Upper lobe of right lung (tissue), 1 donor: ENCODE measurements around the gene EIF4E. TPM values are rescaled to one million over a fixed set of nuclear protein-coding genes. Genes with fewer than 3 reads are reported as not detected.

Experiments
- ATAC-seq: fragments of 200-7000 bp; cut with Tn5 transposase; one replicate; pipeline ENCODE4 v1.9.1; 2020; ENCODE audit warnings: mild to moderate bottlenecking, moderate library complexity
- DNase-seq: peaks from one replicate; pipeline ENCODE4 v3.0.0-alpha.2; 2020
- H3K27ac ChIP-seq: fragments of 200-600 bp; one replicate; pipeline ENCODE4 v1.8.0; 2022
- H3K27me3 ChIP-seq: fragments of 200-600 bp; one replicate; pipeline ENCODE4 v1.8.0; 2022; ENCODE audit warnings: mild to moderate bottlenecking
- H3K36me3 ChIP-seq: fragments of 200-600 bp; one replicate; pipeline ENCODE4 v1.8.0; 2022
- H3K4me1 ChIP-seq: fragments of 200-600 bp; one replicate; pipeline ENCODE4 v1.8.0; 2022
- H3K4me3 ChIP-seq: fragments of 200-600 bp; one replicate; pipeline ENCODE4 v1.8.0; 2022; ENCODE audit warnings: mild to moderate bottlenecking
- H3K9me3 ChIP-seq: fragments of 200-600 bp; one replicate; pipeline ENCODE4 v1.8.0; 2022
- CTCF ChIP-seq: fragments of 200-600 bp; IDR thresholded peaks from one replicate; pipeline ENCODE4 v1.8.0; 2022; ENCODE audit warnings: antibody characterized with exemption
- intact Hi-C: fragments of 100-400 bp; cut with DNase I; formaldehyde crosslinking; loops from one replicate; pipeline ENCODE4 v1.11.0; 2022
- total RNA-seq: library from RNA; stranded (reverse); fragmentation: NEBNext Ultra II Directional; extraction: Animal tissue kit (Norgen Biotek cat#: 25700); gene quantifications from one replicate; pipeline ENCODE4 v1.2.1, GENCODE V29; 2021
- donor health status: DM: no; HTN: yes; CAD: no; lungs with severe emphysema.

EIF4E gene
- total RNA-seq, 1 donor from 2014 or later, result 58.6 TPM

- no peaks in the 10 kb centered on the region for H3K27me3 ChIP-seq
- DNase-seq (no peak), ATAC-seq (no peak)
- H3K4me3 ChIP-seq, result no peak overlapping the region
- H3K9me3 ChIP-seq, result no peaks in the 10 kb centered on the region
- TF ChIP-seq CTCF, result no peak
- intact Hi-C loops, result no loop called here
- H3K4me1 ChIP-seq, result no peaks in the 10 kb centered on the region
- no peaks in the 10 kb centered on the region for H3K36me3 ChIP-seq
- H3K27ac ChIP-seq, result no peak overlapping the region
Measured at GRCh38 chr4:98966926-98967325, 38.0 kb upstream of the EIF4E start.

GRCh38 chr4:98963538-98964433, 34.9 kb upstream of the EIF4E start:
- intact Hi-C loops, result no loop called here
- no peaks in the 10 kb centered on the region for H3K36me3 ChIP-seq
- H3K4me3 ChIP-seq, result no peak overlapping the region
- ATAC-seq, result no peak
- no peak for TF ChIP-seq CTCF
- H3K9me3 ChIP-seq, result no peaks in the 10 kb centered on the region
- no peaks in the 10 kb centered on the region for H3K4me1 ChIP-seq
- no peak for DNase-seq
- H3K27me3 ChIP-seq, result no peaks in the 10 kb centered on the region
- H3K27ac ChIP-seq, result no peak overlapping the region

GRCh38 chr4:98961770-98962169, 32.8 kb upstream of the EIF4E start:
- no peak overlapping the region for H3K27ac ChIP-seq
- no peaks in the 10 kb centered on the region for H3K36me3 ChIP-seq
- no peak overlapping the region for H3K4me3 ChIP-seq
- TF ChIP-seq CTCF, result no peak
- no peaks in the 10 kb centered on the region for H3K4me1 ChIP-seq
- ATAC-seq (no peak), DNase-seq (no peak)
- intact Hi-C loops, result no loop called here
- no peaks in the 10 kb centered on the region for H3K9me3 ChIP-seq
- no peaks in the 10 kb centered on the region for H3K27me3 ChIP-seq

- no peak overlapping the region for H3K27ac ChIP-seq
- no peaks in the 10 kb centered on the region for H3K36me3 ChIP-seq
- intact Hi-C loops, result no loop called here
- H3K4me1 ChIP-seq, result no peaks in the 10 kb centered on the region
- H3K27me3 ChIP-seq, result no peaks in the 10 kb centered on the region
- DNase-seq, result no peak
- H3K9me3 ChIP-seq, result no peaks in the 10 kb centered on the region
- no peak for ATAC-seq
- no peak for TF ChIP-seq CTCF
- H3K4me3 ChIP-seq, result no peak overlapping the region
Measured at GRCh38 chr4:98959411-98959810, 30.5 kb upstream of the EIF4E start.

GRCh38 chr4:98958065-98958464, 29.1 kb upstream of the EIF4E start:
- TF ChIP-seq CTCF, result no peak
- ATAC-seq (no peak), DNase-seq (no peak)
- Histone ChIP-seq H3K27ac (no peak overlapping the region), H3K4me1 (no peaks in the 10 kb centered on the region), H3K36me3 (no peaks in the 10 kb centered on the region), H3K9me3 (no peaks in the 10 kb centered on the region), H3K4me3 (no peak overlapping the region), H3K27me3 (no peaks in the 10 kb centered on the region)
- intact Hi-C loops, result no loop called here
